T-helper 1 cell (primary cell): ENCODE data around the gene SMOC2.

Experiments
- DNase-seq, 5 donors: peaks; one replicate each; pipeline ENCODE4 v3.0.0-alpha.2; 2012 to 2020

The SMOC2 gene

GRCh38 chr6:168717491-168717890, 276.5 kb downstream of the SMOC2 start:
- DNase-seq, result no peak
